Activated CD4-positive, CD25-positive, alpha-beta regulatory T cell treated with anti-CD3 and anti-CD28 coated beads, Interleukin-2, amount 50 U/mL, for 16 hours (primary cell): ENCODE measurements around the gene TMTC2.

Experiments used
- DNase-seq: peaks from one replicate; pipeline ENCODE4 v3.0.0-alpha.2; 2020; ENCODE audit warnings: low read depth, low spot score

The TMTC2 gene

GRCh38 chr12:83010169-83010804 lies 323.6 kb downstream of the TMTC2 start:
- DNase-seq: no peak

GRCh38 chr12:83015390-83016217 lies 328.9 kb downstream of the TMTC2 start:
- no peak for DNase-seq

- DNase-seq: no peak
Observed at GRCh38 chr12:83016218-83016835, 329.6 kb downstream of the TMTC2 start.

GRCh38 chr12:83016991-83017390 lies 330.3 kb downstream of the TMTC2 start:
- no peak for DNase-seq

- no peak for DNase-seq
Observed at GRCh38 chr12:83018088-83018487, 331.4 kb downstream of the TMTC2 start.

- no peak for DNase-seq
Observed at GRCh38 chr12:83027021-83027723, 340.5 kb downstream of the TMTC2 start.

- no peak for DNase-seq
Observed at GRCh38 chr12:83031196-83031595, 344.5 kb downstream of the TMTC2 start.

GRCh38 chr12:83036847-83037246 lies 350.1 kb downstream of the TMTC2 start:
- DNase-seq: no peak

- DNase-seq: no peak
Observed at GRCh38 chr12:83039413-83039812, 352.7 kb downstream of the TMTC2 start.

- DNase-seq: no peak
Observed at GRCh38 chr12:83040339-83040738, 353.6 kb downstream of the TMTC2 start.

- no peak for DNase-seq
Observed at GRCh38 chr12:83040991-83041390, 354.3 kb downstream of the TMTC2 start.

- no peak for DNase-seq
Observed at GRCh38 chr12:83042441-83043200, 355.9 kb downstream of the TMTC2 start.

GRCh38 chr12:83044736-83045135 lies 358.0 kb downstream of the TMTC2 start:
- DNase-seq: no peak

- no peak for DNase-seq
Observed at GRCh38 chr12:83046019-83046418, 359.3 kb downstream of the TMTC2 start.

- no peak for DNase-seq
Observed at GRCh38 chr12:83049306-83049705, 362.6 kb downstream of the TMTC2 start.

- DNase-seq: no peak
Observed at GRCh38 chr12:83052890-83053541, 366.3 kb downstream of the TMTC2 start.

GRCh38 chr12:83057436-83057835 lies 370.7 kb downstream of the TMTC2 start:
- DNase-seq: no peak

- DNase-seq: no peak
Observed at GRCh38 chr12:83059107-83059506, 372.4 kb downstream of the TMTC2 start.

- DNase-seq: no peak
Observed at GRCh38 chr12:83065562-83065961, 378.9 kb downstream of the TMTC2 start.

- no peak for DNase-seq
Observed at GRCh38 chr12:83067981-83068380, 381.3 kb downstream of the TMTC2 start.

GRCh38 chr12:83074358-83074894 lies 387.7 kb downstream of the TMTC2 start:
- no peak for DNase-seq
